PFSK-1 (cell line): ENCODE results near the gene HSF2BP.

Source experiments
- FOXP2 ChIP-seq: optimal IDR thresholded peaks from 2 replicates; pipeline ENCODE3; 2011; ENCODE audit warnings: borderline replicate concordance, control low read depth, inconsistent platforms; ENCODE audit not compliant: insufficient read depth; ENCODE audit errors: extremely low read length, extremely low read depth
- POLR2AphosphoS5 ChIP-seq: IDR thresholded peaks from 2 replicates; pipeline ENCODE4 v1.6.1; 2012; ENCODE audit warnings: low read depth, mild to moderate bottlenecking, control low read depth, low read length, moderate library complexity
- SIN3A ChIP-seq: IDR thresholded peaks from 2 replicates; pipeline ENCODE4 v1.6.1; 2012; ENCODE audit warnings: mild to moderate bottlenecking, low read length, moderate library complexity, borderline replicate concordance; ENCODE audit not compliant: insufficient read depth
- TAF1 ChIP-seq: IDR thresholded peaks from 2 replicates; pipeline ENCODE4 v1.6.1; 2012; ENCODE audit warnings: low read length, control low read depth, borderline replicate concordance; ENCODE audit not compliant: insufficient read depth
- TF ChIP-seq, protein P1 (sequence below), 2 experiments: IDR thresholded peaks; 2 replicates each; pipeline versions ENCODE4 v1.6.1 to v1.8.0; 2011 to 2012; ENCODE audit warnings: low read depth in 2 of 2, low read length in 2 of 2, control low read depth in 1 of 2, inconsistent platforms in 1 of 2, mild to moderate bottlenecking in 1 of 2, moderate library complexity in 1 of 2; ENCODE audit not compliant: insufficient read depth in 1 of 2

DNA sequence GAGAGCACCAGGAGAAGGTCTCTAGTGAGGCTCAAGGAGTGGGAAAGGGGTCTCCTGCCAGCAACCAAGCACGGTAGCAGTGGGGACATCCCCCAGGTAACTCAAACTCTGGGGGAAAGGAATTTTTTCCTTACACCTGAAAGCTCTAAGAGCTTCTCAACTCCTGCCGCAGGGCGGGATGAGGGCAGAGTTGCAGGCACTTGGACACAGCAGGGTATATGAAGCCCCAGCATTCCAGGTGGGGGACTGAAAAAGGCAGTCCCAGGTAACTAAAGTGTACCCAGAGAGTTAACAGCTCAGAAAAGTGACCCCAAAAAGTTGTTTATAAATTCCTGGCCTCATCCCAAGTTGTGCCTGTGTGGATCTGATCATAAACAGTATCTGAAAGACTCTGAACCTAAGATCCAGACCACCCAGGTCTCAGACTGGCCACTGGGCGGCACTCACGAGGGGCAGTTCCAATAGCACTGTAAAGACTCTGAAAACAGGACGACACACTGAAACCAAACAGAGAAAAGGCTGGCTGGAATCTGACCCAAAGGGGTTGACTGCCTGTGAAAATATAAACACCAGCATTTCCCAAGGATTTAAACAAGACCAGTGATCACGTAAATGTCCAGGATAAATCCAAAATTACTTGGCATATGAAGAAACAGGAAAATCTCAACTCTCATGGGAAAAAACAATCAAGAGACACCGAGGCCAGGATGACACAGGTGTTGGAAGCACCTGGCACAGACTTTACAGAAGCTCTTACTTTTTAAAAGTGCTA is 47.5 kb downstream of the HSF2BP start:
- TF ChIP-seq POLR2AphosphoS5: no peak
- TF ChIP-seq SIN3A: no peak
- TF ChIP-seq, protein P1, sequence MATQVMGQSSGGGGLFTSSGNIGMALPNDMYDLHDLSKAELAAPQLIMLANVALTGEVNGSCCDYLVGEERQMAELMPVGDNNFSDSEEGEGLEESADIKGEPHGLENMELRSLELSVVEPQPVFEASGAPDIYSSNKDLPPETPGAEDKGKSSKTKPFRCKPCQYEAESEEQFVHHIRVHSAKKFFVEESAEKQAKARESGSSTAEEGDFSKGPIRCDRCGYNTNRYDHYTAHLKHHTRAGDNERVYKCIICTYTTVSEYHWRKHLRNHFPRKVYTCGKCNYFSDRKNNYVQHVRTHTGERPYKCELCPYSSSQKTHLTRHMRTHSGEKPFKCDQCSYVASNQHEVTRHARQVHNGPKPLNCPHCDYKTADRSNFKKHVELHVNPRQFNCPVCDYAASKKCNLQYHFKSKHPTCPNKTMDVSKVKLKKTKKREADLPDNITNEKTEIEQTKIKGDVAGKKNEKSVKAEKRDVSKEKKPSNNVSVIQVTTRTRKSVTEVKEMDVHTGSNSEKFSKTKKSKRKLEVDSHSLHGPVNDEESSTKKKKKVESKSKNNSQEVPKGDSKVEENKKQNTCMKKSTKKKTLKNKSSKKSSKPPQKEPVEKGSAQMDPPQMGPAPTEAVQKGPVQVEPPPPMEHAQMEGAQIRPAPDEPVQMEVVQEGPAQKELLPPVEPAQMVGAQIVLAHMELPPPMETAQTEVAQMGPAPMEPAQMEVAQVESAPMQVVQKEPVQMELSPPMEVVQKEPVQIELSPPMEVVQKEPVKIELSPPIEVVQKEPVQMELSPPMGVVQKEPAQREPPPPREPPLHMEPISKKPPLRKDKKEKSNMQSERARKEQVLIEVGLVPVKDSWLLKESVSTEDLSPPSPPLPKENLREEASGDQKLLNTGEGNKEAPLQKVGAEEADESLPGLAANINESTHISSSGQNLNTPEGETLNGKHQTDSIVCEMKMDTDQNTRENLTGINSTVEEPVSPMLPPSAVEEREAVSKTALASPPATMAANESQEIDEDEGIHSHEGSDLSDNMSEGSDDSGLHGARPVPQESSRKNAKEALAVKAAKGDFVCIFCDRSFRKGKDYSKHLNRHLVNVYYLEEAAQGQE (IDR thresholded peaks at IDR 0.05; ENCODE audit: insufficient read depth in 1 of 2, low read depth in 2 of 2, low read length in 2 of 2): no peak
- TF ChIP-seq TAF1: no peak
- no peak for TF ChIP-seq FOXP2
